ENCODE results near the gene MTAP. TPM values are rescaled to one million over a fixed set of nuclear protein-coding genes. Genes with fewer than 3 reads are reported as not detected.
A peak's percentile ranks its signal among the peaks of the same experiment; 100 is the strongest.

The MTAP gene
- total and polyA plus RNA-seq, 2 of the 13 experiments (the other 11 are each of a cell fraction or from before 2014, with no cell fraction given): 16.7 to 51.2 TPM

DNA sequence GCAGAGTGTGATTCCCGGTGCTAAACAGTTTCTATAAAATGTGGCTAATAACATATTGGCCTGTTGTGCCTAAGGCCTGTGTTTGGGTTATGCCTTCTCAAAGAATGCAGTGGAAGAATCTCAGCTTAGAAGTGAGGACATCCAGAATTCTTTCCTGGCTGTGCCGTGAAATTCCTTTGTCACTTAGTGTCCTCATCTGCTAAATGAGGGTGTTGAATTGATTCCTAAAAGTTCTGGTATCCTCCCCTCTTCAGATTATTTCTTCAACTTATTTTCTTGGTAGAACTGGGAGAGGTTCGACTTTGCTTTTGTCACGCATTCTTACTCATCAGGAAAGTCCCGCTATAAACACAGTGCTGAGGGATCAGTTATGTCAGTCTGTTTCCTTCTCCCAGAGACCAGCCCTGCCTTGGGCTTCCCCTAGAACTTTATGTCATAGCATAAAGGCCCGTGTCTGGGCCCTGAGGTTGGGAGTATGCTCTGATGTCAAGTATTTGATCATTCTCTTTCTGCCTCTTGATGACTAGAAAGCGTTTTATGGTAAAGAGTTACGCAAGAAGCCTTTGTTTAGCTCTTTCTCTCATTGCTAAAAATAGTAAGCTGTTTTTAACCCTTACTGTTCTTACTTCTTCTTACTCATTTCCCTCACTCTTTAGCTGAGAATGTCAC is 29.5 kb downstream of the MTAP start:
- CTCF ChIA-PET (ENCODE audit: low intra/inter-chr PET ratio, low total read pairs): no interaction called here
- FAIRE-seq (no peak), ATAC-seq (no peak), DNase-seq (ENCODE audit: low spot score) (no peak)
- H3K27me3 ChIP-seq (ENCODE audit: control insufficient read depth in 1 of 2, insufficient read depth in 2 of 2, low read length in 2 of 2): no peaks in the 10 kb centered on the region
- H3K4me3 ChIP-seq (replicated peaks in 1 of 3; ENCODE audit: insufficient read depth in 1 of 3, low read depth in 2 of 3, low read length in 3 of 3): no peak overlapping the region
- peaks cover 26% of the 10 kb centered on the region for H3K4me1 ChIP-seq (ENCODE audit: insufficient read depth, low read length)
- no peak overlapping the region for H3K27ac ChIP-seq (ENCODE audit: extremely low read length, insufficient read depth, low read length)
- POLR2A ChIA-PET: no interaction called here
- H3K9ac ChIP-seq (ENCODE audit: insufficient read depth, low read depth, low read length): no peak overlapping the region
- 91% methylated on average over 8 of the region's 8 CpGs for WGBS (ENCODE audit: low lambda C conversion rate)
- peaks cover 5% of the 10 kb centered on the region; the same call in 1 of the 2 replicates for H4K20me1 ChIP-seq (ENCODE audit: insufficient read depth, low read length)
- no peak overlapping the region for H2AFZ ChIP-seq (ENCODE audit: low read length)
- H3K79me2 ChIP-seq (ENCODE audit: insufficient read depth, low read length): no peaks in the 10 kb centered on the region
- intact Hi-C loops (cut with micrococcal nuclease; ENCODE audit: unreplicated experiment): no loop called here
- H3K36me3 ChIP-seq (replicated peaks in 1 of 2; ENCODE audit: control insufficient read depth in 1 of 2, insufficient read depth in 2 of 2, low read length in 2 of 2): peaks cover 19 to 86% of the 10 kb centered on the region in 2 experiments
- no peaks in the 10 kb centered on the region for H3K9me3 ChIP-seq (ENCODE audit: low read length)
- in situ Hi-C loops (cut with HindIII; ENCODE audit: extremely low pct_ligation_motif_present, low pct_unique_long_range_greater_than_20kb): no loop called here
- H3K4me2 ChIP-seq (ENCODE audit: low read depth, low read length): no peak overlapping the region
- no TSS peak for BruUV-seq (replicated peaks)
- TF ChIP-seq, protein P1, sequence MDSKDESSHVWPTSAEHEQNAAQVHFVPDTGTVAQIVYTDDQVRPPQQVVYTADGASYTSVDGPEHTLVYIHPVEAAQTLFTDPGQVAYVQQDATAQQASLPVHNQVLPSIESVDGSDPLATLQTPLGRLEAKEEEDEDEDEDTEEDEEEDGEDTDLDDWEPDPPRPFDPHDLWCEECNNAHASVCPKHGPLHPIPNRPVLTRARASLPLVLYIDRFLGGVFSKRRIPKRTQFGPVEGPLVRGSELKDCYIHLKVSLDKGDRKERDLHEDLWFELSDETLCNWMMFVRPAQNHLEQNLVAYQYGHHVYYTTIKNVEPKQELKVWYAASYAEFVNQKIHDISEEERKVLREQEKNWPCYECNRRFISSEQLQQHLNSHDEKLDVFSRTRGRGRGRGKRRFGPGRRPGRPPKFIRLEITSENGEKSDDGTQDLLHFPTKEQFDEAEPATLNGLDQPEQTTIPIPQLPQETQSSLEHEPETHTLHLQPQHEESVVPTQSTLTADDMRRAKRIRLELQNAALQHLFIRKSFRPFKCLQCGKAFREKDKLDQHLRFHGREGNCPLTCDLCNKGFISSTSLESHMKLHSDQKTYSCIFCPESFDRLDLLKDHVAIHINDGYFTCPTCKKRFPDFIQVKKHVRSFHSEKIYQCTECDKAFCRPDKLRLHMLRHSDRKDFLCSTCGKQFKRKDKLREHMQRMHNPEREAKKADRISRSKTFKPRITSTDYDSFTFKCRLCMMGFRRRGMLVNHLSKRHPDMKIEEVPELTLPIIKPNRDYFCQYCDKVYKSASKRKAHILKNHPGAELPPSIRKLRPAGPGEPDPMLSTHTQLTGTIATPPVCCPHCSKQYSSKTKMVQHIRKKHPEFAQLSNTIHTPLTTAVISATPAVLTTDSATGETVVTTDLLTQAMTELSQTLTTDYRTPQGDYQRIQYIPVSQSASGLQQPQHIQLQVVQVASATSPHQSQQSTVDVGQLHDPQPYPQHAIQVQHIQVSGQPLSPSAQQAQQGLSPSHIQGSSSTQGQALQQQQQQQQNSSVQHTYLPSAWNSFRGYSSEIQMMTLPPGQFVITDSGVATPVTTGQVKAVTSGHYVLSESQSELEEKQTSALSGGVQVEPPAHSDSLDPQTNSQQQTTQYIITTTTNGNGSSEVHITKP (CRISPR knock-in tag; IDR thresholded peaks at IDR 0.05; ENCODE audit: low read depth): no peak
- TF ChIP-seq, protein P2, sequence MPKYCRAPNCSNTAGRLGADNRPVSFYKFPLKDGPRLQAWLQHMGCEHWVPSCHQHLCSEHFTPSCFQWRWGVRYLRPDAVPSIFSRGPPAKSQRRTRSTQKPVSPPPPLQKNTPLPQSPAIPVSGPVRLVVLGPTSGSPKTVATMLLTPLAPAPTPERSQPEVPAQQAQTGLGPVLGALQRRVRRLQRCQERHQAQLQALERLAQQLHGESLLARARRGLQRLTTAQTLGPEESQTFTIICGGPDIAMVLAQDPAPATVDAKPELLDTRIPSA (CRISPR knock-in tag; IDR thresholded peaks at IDR 0.05; ENCODE audit: borderline replicate concordance): no peak
- TF ChIP-seq NBN (conservative IDR thresholded peaks at IDR 0.05): no peak
- TF ChIP-seq, protein P3, sequence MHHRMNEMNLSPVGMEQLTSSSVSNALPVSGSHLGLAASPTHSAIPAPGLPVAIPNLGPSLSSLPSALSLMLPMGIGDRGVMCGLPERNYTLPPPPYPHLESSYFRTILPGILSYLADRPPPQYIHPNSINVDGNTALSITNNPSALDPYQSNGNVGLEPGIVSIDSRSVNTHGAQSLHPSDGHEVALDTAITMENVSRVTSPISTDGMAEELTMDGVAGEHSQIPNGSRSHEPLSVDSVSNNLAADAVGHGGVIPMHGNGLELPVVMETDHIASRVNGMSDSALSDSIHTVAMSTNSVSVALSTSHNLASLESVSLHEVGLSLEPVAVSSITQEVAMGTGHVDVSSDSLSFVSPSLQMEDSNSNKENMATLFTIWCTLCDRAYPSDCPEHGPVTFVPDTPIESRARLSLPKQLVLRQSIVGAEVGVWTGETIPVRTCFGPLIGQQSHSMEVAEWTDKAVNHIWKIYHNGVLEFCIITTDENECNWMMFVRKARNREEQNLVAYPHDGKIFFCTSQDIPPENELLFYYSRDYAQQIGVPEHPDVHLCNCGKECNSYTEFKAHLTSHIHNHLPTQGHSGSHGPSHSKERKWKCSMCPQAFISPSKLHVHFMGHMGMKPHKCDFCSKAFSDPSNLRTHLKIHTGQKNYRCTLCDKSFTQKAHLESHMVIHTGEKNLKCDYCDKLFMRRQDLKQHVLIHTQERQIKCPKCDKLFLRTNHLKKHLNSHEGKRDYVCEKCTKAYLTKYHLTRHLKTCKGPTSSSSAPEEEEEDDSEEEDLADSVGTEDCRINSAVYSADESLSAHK (CRISPR knock-in tag; IDR thresholded peaks at IDR 0.05; ENCODE audit: borderline replicate concordance): no peak
- TF ChIP-seq KMT2B (CRISPR knock-in tag; IDR thresholded peaks at IDR 0.05): no peak
- TF ChIP-seq PHF5A (CRISPR knock-in tag; IDR thresholded peaks at IDR 0.05; ENCODE audit: low read depth, unreplicated experiment): no peak
- no peak for TF ChIP-seq ZNF550 (CRISPR knock-in tag; IDR thresholded peaks at IDR 0.05; ENCODE audit: borderline replicate concordance)
- no peak for TF ChIP-seq RARG (CRISPR knock-in tag; IDR thresholded peaks at IDR 0.05; ENCODE audit: low read depth)
- peak; percentile 65; the same call in 1 of the 2 replicates for TF ChIP-seq CEBPB (IDR thresholded peaks at IDR 0.05; ENCODE audit: borderline replicate concordance, low read depth, low read length)
